ENCODE measurements around the gene SOX30.

The SOX30 gene

DNA sequence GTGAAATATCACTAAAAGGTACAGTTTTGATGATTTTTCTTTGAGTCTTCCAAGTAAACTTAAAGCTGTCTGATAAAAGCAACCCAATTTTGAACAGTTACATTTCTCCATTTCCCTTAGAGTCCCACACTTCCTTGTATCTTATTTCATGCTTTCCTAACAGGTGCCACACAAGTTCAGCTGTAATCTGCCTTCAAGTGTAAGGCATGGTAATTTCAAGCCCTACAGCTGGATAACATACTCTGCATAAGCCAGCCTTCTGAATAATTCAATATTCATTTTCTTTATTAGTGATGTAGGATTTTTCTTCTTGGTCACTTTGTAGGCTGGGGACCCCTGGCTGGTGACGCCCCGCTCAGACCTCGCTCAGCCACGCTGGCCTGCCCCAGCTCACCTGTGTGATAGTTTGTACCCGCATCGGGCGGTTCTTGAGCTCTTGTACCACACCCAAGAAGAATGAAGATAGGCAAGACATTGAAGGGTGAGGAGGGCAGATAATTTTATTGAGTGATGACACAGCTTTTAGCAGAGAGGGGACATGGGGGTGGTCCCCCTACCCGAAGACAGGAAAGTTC, 34.0 kb downstream of the SOX30 start:
- in situ Hi-C loops (cut with HindIII; ENCODE audit: low sequenced_read_pairs), result no loop called here
- TF ChIP-seq, protein P1, sequence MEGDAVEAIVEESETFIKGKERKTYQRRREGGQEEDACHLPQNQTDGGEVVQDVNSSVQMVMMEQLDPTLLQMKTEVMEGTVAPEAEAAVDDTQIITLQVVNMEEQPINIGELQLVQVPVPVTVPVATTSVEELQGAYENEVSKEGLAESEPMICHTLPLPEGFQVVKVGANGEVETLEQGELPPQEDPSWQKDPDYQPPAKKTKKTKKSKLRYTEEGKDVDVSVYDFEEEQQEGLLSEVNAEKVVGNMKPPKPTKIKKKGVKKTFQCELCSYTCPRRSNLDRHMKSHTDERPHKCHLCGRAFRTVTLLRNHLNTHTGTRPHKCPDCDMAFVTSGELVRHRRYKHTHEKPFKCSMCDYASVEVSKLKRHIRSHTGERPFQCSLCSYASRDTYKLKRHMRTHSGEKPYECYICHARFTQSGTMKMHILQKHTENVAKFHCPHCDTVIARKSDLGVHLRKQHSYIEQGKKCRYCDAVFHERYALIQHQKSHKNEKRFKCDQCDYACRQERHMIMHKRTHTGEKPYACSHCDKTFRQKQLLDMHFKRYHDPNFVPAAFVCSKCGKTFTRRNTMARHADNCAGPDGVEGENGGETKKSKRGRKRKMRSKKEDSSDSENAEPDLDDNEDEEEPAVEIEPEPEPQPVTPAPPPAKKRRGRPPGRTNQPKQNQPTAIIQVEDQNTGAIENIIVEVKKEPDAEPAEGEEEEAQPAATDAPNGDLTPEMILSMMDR (IDR thresholded peaks at IDR 0.05; ENCODE audit: low read depth, low read length, missing control alignments), result no peak

DNA sequence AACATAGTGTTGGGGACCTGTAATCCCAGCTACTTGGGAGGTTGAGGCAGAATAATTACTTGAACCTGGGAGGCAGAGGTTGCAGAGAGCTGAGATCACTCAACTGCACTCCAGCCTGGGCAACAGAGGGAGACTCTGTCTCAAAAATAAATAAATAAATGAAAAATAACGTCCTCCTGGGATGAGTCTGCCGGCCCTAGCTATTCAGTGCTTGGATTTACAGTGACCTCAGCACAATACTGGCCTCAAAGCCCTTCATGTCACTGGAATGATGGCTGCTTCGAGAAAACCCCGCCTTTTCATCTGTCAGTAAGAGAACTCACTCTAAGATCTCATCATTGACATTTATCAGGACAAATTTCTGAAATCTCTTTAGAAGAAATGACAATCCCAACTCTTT, 35.5 kb downstream of the SOX30 start:
- no peak overlapping the region for H3K4me3 ChIP-seq (ENCODE audit: low read depth, low read length)
- in situ Hi-C loops (cut with HindIII; ENCODE audit: low sequenced_read_pairs), result no loop called here
- TF ChIP-seq, protein P1 (IDR thresholded peaks at IDR 0.05; ENCODE audit: low read depth, low read length, missing control alignments), result no peak
- no peak for DNase-seq (ENCODE audit: low read depth)

More for the DNA sequence above, 34.0 kb downstream of the SOX30 start:
- no peak overlapping the region for H3K4me3 ChIP-seq (ENCODE audit: low read depth, low read length)
- no peak for DNase-seq (ENCODE audit: low read depth)

DNA sequence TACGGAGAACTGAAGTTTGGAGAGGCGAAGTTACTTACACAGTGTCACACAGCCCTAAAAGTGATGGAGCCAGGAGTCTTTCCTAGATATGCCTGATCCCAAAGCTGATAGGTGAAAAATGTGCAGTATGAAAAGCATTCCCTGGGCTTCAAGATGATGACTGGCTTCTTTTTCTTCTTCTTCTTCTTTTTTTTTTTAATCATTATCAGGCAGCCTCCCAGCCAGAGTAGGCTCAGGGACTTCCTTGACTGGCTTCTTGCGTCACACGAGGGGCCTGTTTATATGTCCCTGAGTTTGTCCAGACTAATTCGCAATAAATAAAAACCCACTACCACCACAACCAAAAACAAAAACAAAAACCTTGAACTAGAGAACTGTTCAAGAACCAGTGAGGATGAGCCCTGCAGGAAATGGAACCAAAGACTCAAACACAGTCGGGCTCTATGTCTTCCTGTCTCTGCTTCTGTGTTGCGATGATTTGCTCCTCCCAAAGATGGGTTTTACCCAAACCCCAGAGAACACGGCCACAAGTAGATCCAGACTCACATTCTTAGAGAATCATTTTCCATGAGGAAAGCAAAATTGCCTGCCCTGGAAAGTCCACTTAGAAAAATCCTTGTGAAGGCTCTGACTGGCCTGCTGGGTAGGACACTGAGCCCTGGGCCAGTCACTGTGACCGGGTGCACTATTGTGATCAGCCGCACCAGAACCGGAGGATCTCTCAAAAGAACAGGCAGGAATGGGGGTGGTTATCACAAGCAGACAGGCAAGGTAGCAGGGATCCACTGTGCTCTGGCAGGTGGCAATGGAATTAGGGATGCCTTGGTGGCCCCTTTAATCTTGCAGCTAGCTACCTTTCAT, 38.6 kb downstream of the SOX30 start:
- TF ChIP-seq, protein P1 (IDR thresholded peaks at IDR 0.05; ENCODE audit: low read depth, low read length, missing control alignments), result no peak
- in situ Hi-C loops (cut with HindIII; ENCODE audit: low sequenced_read_pairs), result no loop called here
- DNase-seq (ENCODE audit: low read depth), result no peak
- no peak overlapping the region for H3K4me3 ChIP-seq (ENCODE audit: low read depth, low read length)

DNA sequence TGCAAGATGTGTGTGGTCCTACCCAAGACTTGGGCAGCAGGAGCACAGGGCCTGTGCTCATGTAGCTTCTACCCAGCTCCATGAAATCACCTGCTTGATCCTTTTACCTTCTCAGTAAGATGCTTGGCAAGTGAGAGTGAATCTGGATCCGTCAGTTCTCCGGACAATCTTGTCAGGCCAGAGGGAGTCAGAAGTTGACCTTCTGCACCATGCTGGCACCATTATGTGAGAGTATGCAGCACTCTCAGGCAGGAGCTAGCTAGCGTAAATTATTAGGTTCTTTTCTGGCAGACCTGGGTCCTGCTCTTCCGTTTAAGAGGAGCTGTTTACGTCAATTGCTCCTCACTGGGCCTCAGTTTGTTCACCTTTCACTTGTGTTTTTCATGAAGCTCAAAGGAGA, 39.7 kb downstream of the SOX30 start:
- DNase-seq (ENCODE audit: low read depth), result no peak
- TF ChIP-seq, protein P1 (IDR thresholded peaks at IDR 0.05; ENCODE audit: low read depth, low read length, missing control alignments), result no peak
- in situ Hi-C loops (cut with HindIII; ENCODE audit: low sequenced_read_pairs), result no loop called here
- H3K4me3 ChIP-seq (ENCODE audit: low read depth, low read length), result no peak overlapping the region

DNA sequence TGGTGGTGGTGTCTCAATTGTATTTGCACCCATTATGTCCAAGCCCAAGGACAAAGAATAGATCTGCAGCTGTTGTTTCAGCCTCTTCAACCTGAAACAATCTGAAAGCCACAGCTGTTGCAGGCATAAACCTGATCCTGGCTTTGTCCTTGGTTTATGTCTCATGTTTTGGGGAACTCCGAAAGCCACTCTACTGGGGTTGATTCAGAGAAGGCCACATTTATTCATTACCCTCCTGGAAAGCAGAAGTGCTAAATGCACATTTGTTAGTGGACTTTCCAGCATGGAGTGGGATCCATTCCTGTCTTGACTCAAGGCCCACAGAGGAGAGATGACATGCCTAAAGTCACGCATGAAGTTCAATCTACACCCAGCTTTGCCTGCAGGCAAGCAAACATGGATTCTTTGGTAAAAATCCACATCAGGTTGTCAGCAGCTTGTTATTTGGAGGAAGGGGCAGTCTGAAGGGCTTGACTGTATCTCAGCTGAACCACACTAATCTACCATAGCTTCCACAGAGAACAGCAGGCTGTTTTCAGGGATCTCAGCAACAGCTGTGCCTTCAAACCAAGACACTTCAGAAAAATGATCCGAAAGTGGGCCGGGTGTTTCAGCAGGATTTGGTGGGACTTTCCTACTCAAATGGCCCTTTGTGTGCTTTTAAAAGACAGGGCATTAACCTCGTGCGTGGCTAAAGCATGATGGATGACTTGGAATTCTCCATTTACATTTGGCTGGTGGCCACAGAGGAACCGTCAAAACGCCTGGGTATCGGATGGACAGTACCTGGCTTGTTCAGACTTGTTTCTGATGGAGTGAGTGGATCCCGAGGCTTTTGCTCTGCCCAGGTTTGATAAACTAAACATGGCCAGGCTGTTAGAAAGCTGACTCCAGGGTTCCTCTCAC, 40.4 kb downstream of the SOX30 start:
- no peak overlapping the region for H3K4me3 ChIP-seq (ENCODE audit: low read depth, low read length)
- in situ Hi-C loops (cut with HindIII; ENCODE audit: low sequenced_read_pairs), result no loop called here
- DNase-seq (ENCODE audit: low read depth), result no peak
- TF ChIP-seq, protein P1 (IDR thresholded peaks at IDR 0.05; ENCODE audit: low read depth, low read length, missing control alignments), result no peak

DNA sequence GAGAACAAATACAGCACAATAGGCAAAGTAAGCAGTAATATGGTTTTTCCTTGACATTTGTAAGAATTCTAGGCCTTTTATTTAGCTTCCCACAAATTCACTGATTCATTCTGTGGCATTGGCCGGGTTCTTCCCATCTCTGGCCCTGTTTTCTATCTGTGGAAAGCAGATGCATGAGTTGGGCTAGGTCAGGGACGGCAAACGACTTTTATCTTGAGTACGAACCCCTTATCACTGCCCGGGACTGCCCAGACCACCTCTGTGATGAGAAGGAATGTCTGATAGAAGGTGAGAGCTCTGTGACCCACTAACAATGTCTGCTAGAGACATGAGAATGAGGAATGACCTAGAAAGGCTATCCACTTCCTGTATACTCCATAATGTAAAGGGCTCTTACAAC, 41.2 kb downstream of the SOX30 start:
- DNase-seq (ENCODE audit: low read depth), result no peak
- TF ChIP-seq, protein P1 (IDR thresholded peaks at IDR 0.05; ENCODE audit: low read depth, low read length, missing control alignments), result no peak
- H3K4me3 ChIP-seq (ENCODE audit: low read depth, low read length), result no peak overlapping the region

More for the DNA sequence above, 41.2 kb downstream of the SOX30 start:
- in situ Hi-C loops (cut with HindIII; ENCODE audit: low sequenced_read_pairs), result no loop called here

Measured in astrocyte of the cerebellum (primary cell).